ENCODE data around the gene RNF8.
"Not testable (repeated sequence)": the region's sequence is repeated elsewhere in the genome, so short reads cannot be mapped to it uniquely, and the experiment has no call there.

Gene RNF8, protein sequence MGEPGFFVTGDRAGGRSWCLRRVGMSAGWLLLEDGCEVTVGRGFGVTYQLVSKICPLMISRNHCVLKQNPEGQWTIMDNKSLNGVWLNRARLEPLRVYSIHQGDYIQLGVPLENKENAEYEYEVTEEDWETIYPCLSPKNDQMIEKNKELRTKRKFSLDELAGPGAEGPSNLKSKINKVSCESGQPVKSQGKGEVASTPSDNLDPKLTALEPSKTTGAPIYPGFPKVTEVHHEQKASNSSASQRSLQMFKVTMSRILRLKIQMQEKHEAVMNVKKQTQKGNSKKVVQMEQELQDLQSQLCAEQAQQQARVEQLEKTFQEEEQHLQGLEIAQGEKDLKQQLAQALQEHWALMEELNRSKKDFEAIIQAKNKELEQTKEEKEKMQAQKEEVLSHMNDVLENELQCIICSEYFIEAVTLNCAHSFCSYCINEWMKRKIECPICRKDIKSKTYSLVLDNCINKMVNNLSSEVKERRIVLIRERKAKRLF

DNA sequence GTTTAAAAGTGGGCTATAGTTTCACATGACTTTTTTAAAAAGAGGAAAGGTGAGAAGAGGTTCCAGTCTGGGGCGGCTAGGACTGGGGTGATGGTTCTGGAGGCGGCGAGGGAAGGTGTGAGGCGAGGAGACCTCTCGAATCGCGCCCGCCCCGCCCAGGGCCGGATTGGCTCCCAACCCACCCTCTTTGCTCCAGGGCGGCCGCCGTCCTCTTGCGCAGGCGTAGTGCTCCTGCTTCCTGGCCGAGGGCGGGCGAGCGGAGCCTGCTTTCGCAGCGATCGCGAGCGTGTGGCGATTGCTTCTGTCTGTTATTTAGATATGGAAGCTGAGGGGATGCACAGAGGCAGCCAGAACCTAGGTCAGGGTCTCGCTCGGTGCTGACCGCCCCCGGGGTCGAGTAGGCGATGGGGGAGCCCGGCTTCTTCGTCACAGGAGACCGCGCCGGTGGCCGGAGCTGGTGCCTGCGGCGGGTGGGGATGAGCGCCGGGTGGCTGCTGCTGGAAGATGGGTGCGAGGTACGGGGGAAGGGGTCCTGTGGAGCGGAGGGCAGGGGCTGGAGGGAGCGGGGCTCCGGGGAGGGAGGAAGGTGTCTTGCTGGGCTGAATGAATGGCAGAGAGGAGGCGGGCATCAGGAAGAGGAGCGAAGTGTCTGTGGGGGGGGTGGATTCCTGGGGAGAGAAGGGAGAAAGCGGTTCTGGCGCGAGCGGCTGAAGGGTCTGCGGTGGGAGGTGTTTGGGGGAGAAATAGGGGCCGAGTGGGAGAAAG, at the start of gene RNF8:
Gene RNF8 (plus strand): TSS at position 223 of the 765 bp plus-strand sequence. CDS start 182 bp downstream, at position 405.
- peak; percentile 83 for DNase-seq (ENCODE audit: low spot score)

DNA sequence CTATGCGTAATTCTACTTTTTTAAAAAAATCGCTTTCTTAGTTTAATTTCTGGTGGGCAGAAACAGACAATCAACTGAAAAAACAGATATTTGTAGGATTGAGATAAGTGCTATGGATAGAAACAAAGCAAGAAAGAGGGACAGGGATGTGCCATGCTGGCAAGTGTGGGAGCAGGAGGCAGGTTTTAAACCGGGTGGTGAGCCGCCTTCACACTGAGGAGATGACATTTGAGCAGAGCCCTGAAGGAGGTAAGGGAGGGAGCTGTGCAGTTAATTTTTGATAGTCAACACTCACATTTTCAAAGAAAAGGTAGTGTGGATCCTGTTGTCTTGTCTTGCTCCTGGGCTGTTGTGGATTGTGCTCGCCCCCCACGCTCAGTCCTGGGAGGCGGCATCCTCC, 49.0 kb upstream of the RNF8 start:
- DNase-seq (ENCODE audit: low spot score) = peak; percentile 65

DNA sequence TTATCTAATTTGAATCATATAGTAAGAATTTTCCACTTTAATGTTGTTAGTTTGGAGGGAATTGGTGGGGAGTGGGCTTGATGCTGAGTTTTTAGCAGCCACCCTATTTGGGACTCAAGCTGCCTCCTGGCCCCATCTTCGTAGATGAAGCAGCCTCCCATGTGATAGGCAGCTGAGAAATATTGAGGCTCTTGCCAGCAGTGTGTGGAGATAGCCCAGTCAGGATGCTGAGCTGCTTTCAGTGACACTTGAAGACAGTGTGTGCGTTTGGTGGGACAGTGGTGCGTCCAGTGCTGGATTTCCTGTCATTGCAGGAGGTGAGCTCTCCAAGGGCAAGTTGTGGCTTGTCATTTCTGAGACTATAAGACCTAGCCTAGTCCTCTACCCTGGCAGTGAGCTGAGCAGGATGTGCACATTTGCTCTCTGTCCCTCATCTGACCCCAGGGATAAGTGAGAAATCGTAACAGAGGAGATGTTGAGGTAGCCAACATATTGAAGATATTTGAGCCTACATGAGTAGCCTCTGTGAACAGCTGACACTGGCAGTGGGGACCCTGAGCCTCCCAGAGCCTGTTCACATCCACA, 47.9 kb upstream of the RNF8 start:
- no peak for DNase-seq (ENCODE audit: low spot score)

DNA sequence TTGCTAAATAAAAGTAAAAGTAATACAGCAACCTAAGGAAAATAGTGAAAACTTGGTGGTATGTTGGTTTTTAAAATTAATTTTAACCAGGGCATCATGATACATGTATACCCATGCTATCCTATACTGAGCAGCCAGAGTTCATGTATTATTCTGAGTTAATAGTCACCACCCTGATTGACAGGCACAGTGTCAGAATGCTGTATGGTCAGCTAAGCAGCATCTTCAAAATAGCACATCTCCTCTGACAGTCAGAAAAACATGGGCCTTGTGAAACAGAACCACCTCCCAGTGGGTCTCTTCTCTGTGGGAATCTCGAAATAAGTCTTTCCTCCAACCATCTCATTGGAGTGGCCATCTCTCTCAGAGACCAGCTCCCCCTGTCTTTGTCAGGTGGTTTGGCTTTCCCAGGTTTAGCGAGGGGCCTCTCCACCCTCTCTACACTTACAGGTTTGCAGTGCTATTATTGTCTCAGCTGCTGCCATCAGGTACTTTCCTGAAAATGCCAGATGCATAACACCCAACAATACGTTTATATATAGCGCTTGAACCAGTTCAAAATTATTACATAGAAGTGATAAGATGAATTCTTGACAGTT, 47.1 kb upstream of the RNF8 start:
- no peak for DNase-seq (ENCODE audit: low spot score)

DNA sequence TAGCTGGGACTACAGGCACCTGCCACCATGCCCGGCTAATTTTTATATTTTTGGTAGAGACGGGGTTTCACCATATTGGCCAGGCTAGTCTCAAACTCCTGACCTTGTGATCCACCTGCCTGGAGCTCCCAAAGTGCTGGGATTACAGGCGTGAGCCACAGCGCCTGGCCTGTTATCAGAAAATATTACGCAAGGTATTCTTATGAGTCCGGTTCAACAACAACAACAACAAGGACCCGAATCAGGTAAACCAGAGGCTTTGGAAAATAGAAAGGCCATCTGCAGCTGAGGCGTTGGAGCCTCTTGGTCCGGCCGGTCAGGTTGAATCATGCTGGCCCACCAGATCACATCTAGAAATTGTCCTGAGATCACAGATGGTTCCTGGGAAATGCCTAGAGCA, 46.3 kb upstream of the RNF8 start:
- not testable (repeated sequence) for DNase-seq (ENCODE audit: low spot score)

DNA sequence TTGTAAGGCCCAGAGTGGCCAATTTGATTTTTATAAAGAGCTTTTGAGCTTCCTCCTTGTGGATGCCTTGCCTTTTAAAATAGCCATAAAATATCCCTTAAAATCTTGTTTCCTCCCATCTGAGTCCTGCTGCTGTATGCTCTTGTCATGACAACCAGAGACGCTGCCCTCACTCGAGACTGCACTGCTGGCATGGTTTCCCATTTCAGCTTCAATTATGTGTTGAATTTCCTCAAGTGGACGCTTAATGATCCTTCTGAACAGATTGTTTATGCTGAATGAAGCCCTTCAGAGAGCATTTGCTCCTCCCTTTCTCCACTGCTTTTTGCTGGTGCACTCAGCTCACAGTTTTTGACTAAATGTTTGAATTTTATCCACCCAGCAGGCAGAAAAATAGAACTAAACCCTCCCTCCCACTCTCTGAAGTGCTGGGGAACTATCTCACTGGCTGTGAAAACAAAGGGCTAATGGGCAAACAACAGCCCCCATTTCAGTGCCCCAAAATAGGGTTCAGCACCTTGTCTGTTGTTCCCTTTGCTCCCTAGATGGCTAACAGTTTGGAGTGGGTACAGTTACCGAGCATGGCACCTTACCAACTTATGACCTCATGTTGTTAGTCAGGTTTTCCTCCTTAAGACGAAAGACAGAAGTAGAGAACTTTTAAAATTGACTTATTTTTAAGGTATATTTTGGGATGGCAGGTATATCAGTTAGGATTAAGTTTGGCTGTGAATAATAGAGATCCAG, 45.5 kb upstream of the RNF8 start:
- no peak for DNase-seq (ENCODE audit: low spot score)

DNA sequence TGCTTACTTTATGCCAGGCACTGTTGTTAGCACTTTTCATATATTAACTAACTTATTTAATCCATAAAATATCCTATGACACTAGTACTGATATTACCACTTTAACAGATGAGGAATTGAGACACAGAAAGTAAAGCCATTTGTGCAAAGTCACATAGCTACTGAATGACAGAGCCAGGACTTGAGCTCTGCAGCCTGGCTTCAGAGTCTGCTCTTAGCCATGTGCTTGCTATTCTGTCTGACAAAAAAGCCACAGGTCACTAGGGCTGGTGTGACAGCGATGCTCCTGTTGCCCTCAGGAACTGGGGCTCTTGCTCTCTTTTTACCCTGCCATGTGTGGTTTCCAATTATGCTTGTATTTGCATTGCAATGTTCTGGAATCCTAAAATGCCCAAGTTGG, 44.7 kb upstream of the RNF8 start:
- no peak for DNase-seq (ENCODE audit: low spot score)

DNA sequence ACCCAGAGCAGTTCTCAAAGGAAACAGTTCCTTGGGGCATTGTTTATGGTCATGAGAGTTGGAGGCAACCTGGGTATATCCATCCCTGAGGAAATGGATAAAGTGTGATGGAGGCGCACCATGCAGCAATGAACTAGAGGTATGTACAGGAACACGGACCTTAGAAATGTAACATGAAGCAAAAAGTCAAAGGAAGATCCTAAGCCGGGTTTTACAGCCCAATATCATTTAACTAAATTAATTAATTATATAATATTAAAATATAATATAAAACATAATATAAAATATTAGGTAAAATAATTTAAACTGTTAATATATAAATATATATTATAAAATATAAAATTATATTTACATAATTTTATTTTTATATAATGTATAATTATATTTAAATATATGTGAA, 44.1 kb upstream of the RNF8 start:
- no peak for DNase-seq (ENCODE audit: low spot score)

DNA sequence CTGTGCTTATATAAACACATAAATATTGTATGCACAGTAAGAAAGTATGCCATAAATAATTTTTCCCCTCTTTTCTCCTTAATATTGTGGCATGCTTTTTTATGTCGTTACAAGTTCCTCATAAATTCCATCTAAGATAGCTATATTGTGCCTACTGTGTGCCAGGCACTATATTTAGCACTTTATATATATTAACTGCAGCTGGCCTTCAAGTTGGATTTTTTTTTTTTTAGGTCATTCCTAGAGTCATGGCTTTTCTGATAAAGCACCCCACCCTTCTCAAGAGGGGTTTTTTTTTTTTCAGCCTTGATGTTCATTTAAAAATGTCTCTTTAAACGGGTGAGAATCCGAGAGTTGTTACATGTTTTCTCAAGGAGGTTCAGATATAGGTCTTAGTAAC, 42.8 kb upstream of the RNF8 start:
- no peak for DNase-seq (ENCODE audit: low spot score)

DNA sequence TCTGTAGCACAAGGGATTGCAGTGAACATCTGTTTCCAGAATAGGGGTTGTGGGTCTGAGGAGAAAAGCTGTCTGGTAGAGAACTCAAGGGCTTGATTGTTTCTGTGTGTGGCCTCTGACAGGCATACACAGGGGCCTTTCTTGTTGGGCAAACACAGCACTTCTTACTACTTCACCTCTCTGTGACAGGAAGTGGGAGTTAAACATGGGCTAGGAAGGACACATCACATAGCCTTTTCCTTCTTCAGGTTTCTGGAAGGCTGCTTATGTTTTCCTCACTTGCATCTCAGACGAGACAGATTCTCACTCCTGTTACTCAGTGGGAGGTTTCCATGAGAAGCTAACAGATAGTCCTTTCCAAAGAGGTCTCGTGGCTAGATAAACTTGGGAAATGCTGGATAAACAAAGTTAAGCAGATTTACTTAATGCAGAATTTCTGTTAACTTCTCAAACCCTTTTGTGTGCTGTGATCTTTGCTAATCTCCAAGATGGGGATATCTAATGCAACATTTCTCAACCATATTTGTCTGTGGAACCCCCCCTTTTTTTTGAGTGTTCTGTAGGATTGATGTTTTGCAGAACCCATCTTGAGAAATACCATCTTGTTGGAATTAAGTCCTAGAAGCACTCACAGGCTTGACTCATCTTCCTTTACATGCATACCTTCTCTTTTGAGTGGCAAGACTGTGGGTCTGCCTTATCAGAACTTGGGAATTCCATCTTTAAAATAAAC, 41.9 kb upstream of the RNF8 start:
- no peak for DNase-seq (ENCODE audit: low spot score)

DNA sequence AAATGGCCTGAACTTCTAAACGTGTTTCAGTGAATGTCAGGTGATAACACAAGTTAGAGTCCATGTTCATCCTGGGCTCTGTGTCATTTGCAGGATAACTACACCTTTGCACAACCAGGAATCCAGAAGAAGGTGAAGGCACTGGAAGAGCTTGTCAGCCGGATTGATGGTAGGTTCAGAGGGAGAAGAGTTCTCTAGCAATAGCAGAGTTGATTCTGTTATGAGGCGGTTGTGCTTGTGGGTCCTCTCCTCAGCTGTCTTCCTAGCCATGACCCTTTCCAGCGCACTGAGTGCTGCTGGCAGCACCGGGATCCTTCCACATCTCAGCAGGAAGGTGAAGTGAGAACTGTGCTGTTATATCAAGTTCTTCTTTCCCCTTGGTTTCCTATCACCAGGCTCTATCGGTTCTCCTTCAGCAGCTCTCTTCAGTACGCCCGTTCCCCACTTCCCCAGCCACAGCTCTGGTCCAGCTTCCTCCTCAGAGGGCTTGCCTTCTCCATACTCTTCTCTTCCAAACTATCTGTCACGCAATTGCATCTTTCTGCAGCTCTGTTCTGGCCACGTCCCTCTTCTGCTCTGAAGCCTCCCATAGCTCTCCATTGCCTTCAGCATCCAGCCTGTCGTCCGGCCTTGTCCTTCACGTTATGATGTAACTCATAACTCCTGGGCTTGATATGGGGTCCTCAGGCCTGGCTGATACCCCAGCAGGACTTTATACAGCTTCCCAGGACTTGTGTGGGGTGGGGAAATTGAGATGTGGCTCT, 39.9 kb upstream of the RNF8 start:
- DNase-seq (ENCODE audit: low spot score) = no peak

DNA sequence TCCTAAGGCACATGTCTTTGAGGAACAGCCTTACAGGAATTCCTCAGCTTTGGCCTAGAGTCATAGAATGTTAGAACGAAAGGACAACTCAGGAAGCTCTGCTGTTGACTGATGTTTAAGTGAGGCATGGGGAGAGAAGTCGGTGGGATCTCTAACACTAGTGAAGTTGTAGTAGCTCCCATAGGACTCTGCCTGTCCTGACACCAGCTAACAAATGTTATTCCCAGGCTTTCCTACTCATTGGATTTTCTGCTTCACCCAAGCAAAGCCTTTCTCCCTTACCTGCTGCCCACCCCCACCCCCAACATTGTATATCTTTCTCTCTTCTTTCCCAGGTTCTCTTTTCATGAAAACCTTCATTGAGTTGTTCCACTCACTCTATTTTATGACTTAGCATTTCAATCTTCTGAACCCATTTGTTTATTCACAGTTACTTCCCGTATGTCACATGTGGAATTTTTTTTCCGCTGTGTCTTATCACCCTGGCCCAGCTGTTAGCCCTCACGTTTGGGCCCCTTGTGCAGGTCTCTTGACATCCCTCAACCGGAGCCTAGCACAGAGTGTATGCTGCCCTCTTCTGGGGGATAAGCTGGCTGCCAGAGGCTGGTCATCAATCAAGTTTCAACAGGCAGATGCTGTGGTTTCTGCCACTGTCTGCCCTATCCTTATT, 39.2 kb upstream of the RNF8 start:
- no peak for DNase-seq (ENCODE audit: low spot score)

DNA sequence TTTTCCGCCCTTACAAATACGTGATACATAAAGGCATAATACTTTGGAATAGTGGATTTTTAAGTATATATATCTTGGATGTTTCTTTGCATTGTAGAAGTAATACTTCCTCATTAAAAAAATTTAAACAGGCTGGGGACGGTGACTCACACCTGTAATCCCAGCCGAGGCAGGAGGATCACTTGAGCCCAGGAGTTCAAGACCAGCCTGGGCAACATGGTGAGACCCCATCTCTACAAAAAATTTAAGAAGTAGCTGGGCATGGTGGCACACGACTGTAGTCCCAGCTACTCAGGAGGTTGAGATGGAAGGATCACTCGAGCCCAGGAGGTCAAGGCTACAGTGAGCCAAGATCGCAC, 38.6 kb upstream of the RNF8 start:
- no peak for DNase-seq (ENCODE audit: low spot score)

DNA sequence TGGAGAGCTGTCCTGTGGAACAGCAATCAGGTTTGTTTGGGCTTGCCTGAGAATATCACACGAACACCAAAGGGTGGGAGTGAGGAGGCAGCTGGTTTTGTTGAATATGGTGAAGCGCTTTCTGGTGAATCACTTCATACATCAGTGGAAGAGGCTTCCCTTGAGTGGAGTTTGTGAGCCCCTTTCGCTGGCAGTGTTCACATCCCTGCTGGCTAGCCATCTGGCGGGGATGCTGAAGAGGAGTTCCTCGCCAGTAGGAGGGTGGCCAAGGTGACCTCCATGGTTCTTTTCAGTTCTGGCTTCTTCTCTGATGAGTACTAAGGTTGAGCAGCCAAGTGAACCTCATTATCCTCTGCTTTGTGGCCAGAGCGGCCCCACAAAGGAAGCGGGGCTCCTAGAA, 37.7 kb upstream of the RNF8 start:
- no peak for DNase-seq (ENCODE audit: low spot score)

DNA sequence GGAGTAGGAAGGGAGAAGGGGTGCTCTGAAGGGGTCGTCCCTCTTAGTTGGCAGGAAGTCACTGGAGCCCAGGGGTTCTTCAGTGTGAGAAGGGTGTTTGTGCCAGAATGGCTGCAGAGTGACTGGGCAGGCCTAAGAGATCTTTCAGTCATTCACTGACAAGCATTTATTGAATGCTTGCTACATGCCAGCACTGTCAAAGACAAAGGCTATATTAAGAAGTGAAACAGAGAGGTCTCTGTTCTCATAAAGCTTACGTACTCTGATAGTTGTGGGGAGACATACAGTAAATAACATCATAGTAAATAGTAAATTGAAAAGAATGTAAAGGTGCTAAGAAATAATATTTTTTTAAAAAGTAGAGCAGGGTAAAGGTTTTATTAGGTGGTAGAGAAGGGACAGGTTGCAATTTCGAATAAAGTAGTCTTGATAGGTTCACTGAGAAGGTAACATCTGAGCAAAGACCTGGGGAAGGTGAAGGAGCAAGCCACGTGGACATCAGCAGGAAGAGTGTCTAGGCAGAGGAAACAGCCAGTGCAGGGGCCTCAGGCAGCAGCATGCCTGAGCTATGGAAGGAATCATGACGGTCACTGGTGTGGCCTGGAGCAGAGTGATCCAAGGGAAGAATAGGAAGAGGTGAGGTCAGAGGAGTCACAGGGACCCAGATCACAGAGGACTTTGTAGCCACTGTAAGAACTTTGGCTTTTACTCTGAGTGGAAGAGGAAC, 36.3 kb upstream of the RNF8 start:
- no peak for DNase-seq (ENCODE audit: low spot score)

DNA sequence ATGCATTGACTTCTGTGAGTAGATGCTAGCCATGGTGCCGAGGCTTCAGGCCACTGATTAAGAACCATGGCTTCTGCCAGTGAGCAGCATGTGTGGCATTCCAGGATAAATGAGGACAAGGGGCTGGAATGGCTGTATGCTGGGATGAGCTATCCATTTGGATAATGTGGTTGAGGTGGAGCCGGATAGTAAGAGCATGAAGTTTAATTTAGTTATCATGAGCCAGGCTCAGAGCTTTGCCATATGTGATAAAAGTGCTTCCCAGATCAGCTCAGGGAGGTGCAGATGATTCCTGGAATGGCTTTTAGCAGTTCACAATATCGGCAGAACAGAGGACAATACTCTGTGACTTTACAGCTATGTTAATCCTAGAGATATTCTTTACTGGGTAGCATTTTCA, 34.6 kb upstream of the RNF8 start:
- no peak for DNase-seq (ENCODE audit: low spot score)

DNA sequence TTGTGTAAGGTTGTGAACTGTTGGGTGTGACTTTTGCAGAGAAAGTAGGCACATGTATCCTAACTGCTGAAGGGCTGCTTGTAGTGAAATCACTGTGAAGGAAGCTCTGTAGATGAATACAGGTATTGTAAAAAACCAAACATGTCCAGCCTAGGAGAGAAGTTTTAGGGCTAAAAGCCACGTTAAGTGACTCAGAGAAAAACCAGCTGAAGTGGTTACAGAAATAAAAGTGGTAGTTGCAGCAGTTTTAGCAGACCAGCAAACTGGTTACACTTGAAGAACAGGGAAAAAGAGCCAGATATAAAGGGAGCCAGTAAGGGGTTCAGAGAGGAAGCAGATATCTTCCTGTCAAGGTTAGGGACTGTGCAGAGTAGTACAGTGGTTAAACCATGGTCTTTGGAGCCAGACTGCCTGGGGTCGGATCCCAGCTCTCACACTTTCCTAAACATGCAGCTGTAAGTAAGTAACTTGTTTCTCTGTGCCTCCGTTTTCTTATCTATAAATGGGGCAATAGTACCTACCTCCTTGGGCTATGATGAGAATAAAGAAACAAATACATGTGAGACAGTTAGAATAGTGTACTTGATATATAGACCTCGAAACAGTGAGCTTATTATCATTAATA, 33.8 kb upstream of the RNF8 start:
- DNase-seq (ENCODE audit: low spot score) = no peak

DNA sequence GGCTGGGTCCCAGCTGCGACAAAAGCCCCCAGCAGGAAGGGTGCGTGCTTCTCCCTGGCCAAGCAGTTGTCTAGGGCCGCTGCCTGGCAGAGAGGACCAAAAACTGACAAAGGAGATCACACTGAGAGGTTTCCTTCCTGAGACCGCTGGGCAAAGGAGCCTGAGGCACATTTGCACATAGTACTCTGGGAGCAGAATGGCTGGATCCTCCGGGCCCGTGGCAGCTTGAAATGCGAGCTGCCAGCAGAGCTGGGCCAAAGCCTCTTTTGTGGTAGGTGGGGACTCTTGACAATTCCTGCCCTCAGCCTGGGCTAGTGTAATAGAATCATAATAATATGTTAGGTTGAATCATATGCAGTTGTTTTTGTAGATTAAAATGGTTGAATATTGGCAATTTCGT, 33.1 kb upstream of the RNF8 start:
- no peak for DNase-seq (ENCODE audit: low spot score)

DNA sequence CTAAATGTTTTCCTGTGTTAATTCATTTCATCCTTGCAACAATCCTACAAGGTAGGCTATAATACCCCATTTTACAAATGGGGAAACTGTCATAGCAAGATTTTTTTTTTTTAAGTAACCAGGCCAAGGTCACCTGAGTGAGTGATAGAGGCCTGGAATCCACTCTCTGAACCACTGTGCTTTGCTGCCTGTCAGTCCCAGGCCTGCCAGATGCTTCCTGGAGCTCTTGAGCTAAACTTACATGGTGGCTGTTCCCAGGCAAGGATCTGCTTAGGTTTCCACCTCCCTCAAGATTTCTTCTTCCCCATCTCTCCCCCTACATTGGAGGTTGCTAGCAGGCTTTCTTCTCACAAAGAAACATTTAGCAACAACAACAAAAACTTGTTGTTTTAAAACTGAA, 32.7 kb upstream of the RNF8 start:
- DNase-seq (ENCODE audit: low spot score) = no peak

Data from putamen (tissue), 1 donor.